ENCODE data around the gene CAPN5.

The CAPN5 gene

GRCh38 chr11:77067861-77068443, 1.2 kb downstream of the CAPN5 start:
- no peak for DNase-seq

- DNase-seq = no peak
Measured at GRCh38 chr11:77068457-77069335, 1.9 kb downstream of the CAPN5 start.

- DNase-seq = no peak
Measured at GRCh38 chr11:77069336-77069968, 2.7 kb downstream of the CAPN5 start.

GRCh38 chr11:77069969-77070582, 3.3 kb downstream of the CAPN5 start:
- no peak for DNase-seq

GRCh38 chr11:77071077-77071476, 4.3 kb downstream of the CAPN5 start:
- DNase-seq = no peak

GRCh38 chr11:77071671-77072605, 5.2 kb downstream of the CAPN5 start:
- no peak for DNase-seq

GRCh38 chr11:77072851-77073327, 6.1 kb downstream of the CAPN5 start:
- DNase-seq = no peak

GRCh38 chr11:77073328-77074001, 6.7 kb downstream of the CAPN5 start:
- no peak for DNase-seq

GRCh38 chr11:77074205-77074604, 7.4 kb downstream of the CAPN5 start:
- no peak for DNase-seq

GRCh38 chr11:77074626-77075221, 8.0 kb downstream of the CAPN5 start:
- DNase-seq = no peak

GRCh38 chr11:77075425-77075905, 8.7 kb downstream of the CAPN5 start:
- no peak for DNase-seq

GRCh38 chr11:77079666-77080065, 12.9 kb downstream of the CAPN5 start:
- DNase-seq = no peak

GRCh38 chr11:77080643-77081210, 14.0 kb downstream of the CAPN5 start:
- no peak for DNase-seq

GRCh38 chr11:77081381-77081851, 14.6 kb downstream of the CAPN5 start:
- no peak for DNase-seq

GRCh38 chr11:77081976-77082836, 15.4 kb downstream of the CAPN5 start:
- DNase-seq = no peak

GRCh38 chr11:77082838-77083565, 16.2 kb downstream of the CAPN5 start:
- no peak for DNase-seq

GRCh38 chr11:77083566-77084245, 16.9 kb downstream of the CAPN5 start:
- DNase-seq = no peak

- no peak for DNase-seq
Measured at GRCh38 chr11:77084581-77085191, 17.9 kb downstream of the CAPN5 start.

Data from effector CD8-positive, alpha-beta T cell (primary cell).